ENCODE measurements around the gene TEX2. TPM values are rescaled to one million over a fixed set of nuclear protein-coding genes. Genes with fewer than 3 reads are reported as not detected.

Gene TEX2
- total and polyA plus RNA-seq, 2 experiments from 2014 or later = 7.5 to 17.7 TPM

DNA sequence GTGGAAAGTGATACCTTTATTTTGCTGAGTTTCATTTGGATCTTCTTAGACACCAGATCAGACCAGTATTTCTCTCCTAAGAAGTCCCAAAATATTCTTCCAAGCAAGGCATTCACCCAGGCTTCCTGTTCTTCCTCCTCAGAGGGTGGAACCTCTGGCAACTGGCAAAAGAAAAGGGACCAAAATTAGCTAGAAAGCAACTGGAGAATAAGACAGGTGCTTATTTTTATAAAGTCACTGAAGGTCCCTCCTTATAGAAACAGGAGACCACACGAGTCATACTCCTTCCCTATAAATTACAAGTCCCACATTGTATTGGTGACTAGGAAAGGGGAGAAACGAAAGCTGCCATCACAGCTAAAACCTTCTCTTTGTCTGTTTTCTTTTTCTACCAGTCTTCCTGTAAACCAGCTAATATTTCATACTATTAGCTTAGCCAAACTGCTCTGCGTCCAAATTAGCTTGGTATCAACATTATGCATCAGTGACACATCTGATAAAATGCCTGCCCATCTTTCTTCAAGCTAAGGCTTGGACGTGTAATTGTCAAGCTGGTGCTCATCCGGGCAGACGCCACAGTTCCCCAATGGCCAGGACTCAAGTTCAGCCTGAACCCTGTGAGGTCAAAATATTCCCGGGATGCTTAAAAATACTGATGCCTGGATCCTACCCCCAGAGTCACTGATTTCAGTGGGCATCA, 85.6 kb downstream of the TEX2 start:
- no peaks in the 10 kb centered on the region for H3K9me3 Mint-ChIP-seq
- TF ChIP-seq ZNF331 (CRISPR knock-in tag; IDR thresholded peaks at IDR 0.05; ENCODE audit: low read depth) = no peak
- H3K27ac ChIP-seq (ENCODE audit: low read depth) = no peak overlapping the region
- H3F3A ChIP-seq (replicated peaks; ENCODE audit: low read depth) = no peaks in the 10 kb centered on the region
- ATAC-seq = no peak
- H3K9me2 ChIP-seq (ENCODE audit: insufficient read depth) = peaks cover 5% of the 10 kb centered on the region; the same call in 1 of the 2 replicates
- H3K27me3 ChIP-seq (ENCODE audit: insufficient read depth) = no peaks in the 10 kb centered on the region
- no peaks in the 10 kb centered on the region for H3K79me2 ChIP-seq (replicated peaks; ENCODE audit: insufficient read depth)
- H3K4me1 ChIP-seq (ENCODE audit: insufficient read depth) = no peaks in the 10 kb centered on the region
- H3K4me3 ChIP-seq = no peak overlapping the region
- H2AFZ ChIP-seq = no peak overlapping the region
- DNase-seq (ENCODE audit: low spot score) = no peak
- no peak overlapping the region for H3K27ac Mint-ChIP-seq
- H4K20me1 ChIP-seq (replicated peaks; ENCODE audit: insufficient read depth) = no peaks in the 10 kb centered on the region
- H3K4me3 Mint-ChIP-seq = no peak overlapping the region
- no peaks in the 10 kb centered on the region for H3K27me3 Mint-ChIP-seq (ENCODE audit: insufficient read depth, low read depth, poor library complexity)
- no peaks in the 10 kb centered on the region; the same call in 2 of the 3 replicates for H3K4me1 Mint-ChIP-seq
- peaks cover 5% of the 10 kb centered on the region; the same call in 1 of the 2 replicates for H3K36me3 ChIP-seq (ENCODE audit: insufficient read depth)
- H3K4me2 ChIP-seq = no peak overlapping the region
- peaks cover 13% of the 10 kb centered on the region; the same call in 2 of the 3 replicates for H3K36me3 Mint-ChIP-seq (ENCODE audit: low read depth)

DNA sequence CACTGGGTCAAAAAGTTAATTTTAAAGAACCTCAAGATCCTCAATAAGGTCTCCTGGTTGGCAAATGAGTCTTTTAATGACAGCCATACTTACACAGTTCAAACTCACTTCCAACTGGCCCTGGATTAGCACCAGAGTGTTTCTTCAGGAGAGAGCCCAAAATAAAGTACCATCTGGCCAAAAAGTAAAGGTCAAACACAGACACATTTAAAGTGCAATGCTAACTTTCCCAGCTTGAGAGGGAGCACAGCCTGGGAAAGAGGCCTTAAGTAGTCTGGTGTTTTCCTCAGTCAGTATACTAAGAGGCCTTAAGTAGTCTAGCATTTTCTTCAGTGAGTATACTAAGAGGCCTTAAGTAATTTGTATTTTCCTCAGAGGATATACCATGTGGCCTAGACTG, 86.5 kb downstream of the TEX2 start:
- Mint-ChIP-seq H3K36me3 (ENCODE audit: low read depth) (peaks cover 13% of the 10 kb centered on the region; the same call in 2 of the 3 replicates), H3K9me3 (no peaks in the 10 kb centered on the region), H3K27me3 (ENCODE audit: insufficient read depth, low read depth, poor library complexity) (no peaks in the 10 kb centered on the region), H3K4me3 (no peak overlapping the region), H3K27ac (no peak overlapping the region), H3K4me1 (no peaks in the 10 kb centered on the region; the same call in 2 of the 3 replicates)
- Histone ChIP-seq H3K27ac (ENCODE audit: low read depth) (no peak overlapping the region), H3K79me2 (replicated peaks; ENCODE audit: insufficient read depth) (no peaks in the 10 kb centered on the region), H3K4me2 (no peak overlapping the region), H3K9me2 (ENCODE audit: insufficient read depth) (no peaks in the 10 kb centered on the region), H3K4me1 (ENCODE audit: insufficient read depth) (no peaks in the 10 kb centered on the region), H3K27me3 (ENCODE audit: insufficient read depth) (no peaks in the 10 kb centered on the region), H3F3A (replicated peaks; ENCODE audit: low read depth) (no peaks in the 10 kb centered on the region), H3K36me3 (ENCODE audit: insufficient read depth) (peaks cover 5% of the 10 kb centered on the region; the same call in 1 of the 2 replicates), H2AFZ (no peak overlapping the region), H4K20me1 (replicated peaks; ENCODE audit: insufficient read depth) (no peaks in the 10 kb centered on the region), H3K4me3 (no peak overlapping the region)
- DNase-seq (ENCODE audit: low spot score) = no peak
- ATAC-seq = no peak
- no peak for TF ChIP-seq ZNF114 (CRISPR knock-in tag; IDR thresholded peaks at IDR 0.05)
- TF ChIP-seq, protein P1, sequence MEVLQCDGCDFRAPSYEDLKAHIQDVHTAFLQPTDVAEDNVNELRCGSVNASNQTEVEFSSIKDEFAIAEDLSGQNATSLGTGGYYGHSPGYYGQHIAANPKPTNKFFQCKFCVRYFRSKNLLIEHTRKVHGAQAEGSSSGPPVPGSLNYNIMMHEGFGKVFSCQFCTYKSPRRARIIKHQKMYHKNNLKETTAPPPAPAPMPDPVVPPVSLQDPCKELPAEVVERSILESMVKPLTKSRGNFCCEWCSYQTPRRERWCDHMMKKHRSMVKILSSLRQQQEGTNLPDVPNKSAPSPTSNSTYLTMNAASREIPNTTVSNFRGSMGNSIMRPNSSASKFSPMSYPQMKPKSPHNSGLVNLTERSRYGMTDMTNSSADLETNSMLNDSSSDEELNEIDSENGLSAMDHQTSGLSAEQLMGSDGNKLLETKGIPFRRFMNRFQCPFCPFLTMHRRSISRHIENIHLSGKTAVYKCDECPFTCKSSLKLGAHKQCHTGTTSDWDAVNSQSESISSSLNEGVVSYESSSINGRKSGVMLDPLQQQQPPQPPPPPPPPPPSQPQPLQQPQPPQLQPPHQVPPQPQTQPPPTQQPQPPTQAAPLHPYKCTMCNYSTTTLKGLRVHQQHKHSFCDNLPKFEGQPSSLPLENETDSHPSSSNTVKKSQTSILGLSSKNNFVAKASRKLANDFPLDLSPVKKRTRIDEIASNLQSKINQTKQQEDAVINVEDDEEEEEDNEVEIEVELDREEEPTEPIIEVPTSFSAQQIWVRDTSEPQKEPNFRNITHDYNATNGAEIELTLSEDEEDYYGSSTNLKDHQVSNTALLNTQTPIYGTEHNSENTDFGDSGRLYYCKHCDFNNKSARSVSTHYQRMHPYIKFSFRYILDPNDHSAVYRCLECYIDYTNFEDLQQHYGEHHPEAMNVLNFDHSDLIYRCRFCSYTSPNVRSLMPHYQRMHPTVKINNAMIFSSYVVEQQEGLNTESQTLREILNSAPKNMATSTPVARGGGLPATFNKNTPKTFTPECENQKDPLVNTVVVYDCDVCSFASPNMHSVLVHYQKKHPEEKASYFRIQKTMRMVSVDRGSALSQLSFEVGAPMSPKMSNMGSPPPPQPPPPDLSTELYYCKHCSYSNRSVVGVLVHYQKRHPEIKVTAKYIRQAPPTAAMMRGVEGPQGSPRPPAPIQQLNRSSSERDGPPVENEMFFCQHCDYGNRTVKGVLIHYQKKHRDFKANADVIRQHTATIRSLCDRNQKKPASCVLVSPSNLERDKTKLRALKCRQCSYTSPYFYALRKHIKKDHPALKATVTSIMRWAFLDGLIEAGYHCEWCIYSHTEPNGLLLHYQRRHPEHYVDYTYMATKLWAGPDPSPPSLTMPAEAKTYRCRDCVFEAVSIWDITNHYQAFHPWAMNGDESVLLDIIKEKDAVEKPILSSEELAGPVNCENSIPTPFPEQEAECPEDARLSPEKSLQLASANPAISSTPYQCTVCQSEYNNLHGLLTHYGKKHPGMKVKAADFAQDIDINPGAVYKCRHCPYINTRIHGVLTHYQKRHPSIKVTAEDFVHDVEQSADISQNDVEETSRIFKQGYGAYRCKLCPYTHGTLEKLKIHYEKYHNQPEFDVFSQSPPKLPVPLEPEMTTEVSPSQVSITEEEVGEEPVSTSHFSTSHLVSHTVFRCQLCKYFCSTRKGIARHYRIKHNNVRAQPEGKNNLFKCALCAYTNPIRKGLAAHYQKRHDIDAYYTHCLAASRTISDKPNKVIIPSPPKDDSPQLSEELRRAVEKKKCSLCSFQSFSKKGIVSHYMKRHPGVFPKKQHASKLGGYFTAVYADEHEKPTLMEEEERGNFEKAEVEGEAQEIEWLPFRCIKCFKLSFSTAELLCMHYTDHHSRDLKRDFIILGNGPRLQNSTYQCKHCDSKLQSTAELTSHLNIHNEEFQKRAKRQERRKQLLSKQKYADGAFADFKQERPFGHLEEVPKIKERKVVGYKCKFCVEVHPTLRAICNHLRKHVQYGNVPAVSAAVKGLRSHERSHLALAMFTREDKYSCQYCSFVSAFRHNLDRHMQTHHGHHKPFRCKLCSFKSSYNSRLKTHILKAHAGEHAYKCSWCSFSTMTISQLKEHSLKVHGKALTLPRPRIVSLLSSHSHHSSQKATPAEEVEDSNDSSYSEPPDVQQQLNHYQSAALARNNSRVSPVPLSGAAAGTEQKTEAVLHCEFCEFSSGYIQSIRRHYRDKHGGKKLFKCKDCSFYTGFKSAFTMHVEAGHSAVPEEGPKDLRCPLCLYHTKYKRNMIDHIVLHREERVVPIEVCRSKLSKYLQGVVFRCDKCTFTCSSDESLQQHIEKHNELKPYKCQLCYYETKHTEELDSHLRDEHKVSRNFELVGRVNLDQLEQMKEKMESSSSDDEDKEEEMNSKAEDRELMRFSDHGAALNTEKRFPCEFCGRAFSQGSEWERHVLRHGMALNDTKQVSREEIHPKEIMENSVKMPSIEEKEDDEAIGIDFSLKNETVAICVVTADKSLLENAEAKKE (CRISPR knock-in tag; IDR thresholded peaks at IDR 0.05) = no peak
- TF ChIP-seq REST (IDR thresholded peaks at IDR 0.05; ENCODE audit: unreplicated experiment) = no peak
- no peak for TF ChIP-seq POLR2AphosphoS5 (IDR thresholded peaks at IDR 0.05; ENCODE audit: low read depth)
- no peak for TF ChIP-seq NANOG (IDR thresholded peaks at IDR 0.05; ENCODE audit: borderline replicate concordance)
- TF ChIP-seq ETS1 (IDR thresholded peaks at IDR 0.05) = no peak
- TF ChIP-seq STAT1 (IDR thresholded peaks at IDR 0.05; ENCODE audit: unreplicated experiment) = no peak
